Neutrophil (primary cell): ENCODE results near the gene SMARCB1.

Source experiments
- H3K27ac ChIP-seq: fragments of 200-600 bp; sonication (generic); 2 replicates; pipeline ENCODE4 v1.5.1; 2016; ENCODE audit warnings: mild to moderate bottlenecking, moderate library complexity
- H3K27me3 ChIP-seq: fragments of 200-600 bp; sonication (generic); 2 replicates; pipeline ENCODE4 v1.6.0; 2016; ENCODE audit warnings: mild to moderate bottlenecking
- H3K36me3 ChIP-seq: fragments of 200-600 bp; sonication (generic); 2 replicates; pipeline ENCODE4 v1.5.1; 2017
- H3K4me1 ChIP-seq, 2 experiments: fragments of 200-600 bp in 1 of 2; sonication (generic) in 1 of 2; 1 replicate in 1 of 2; 2 replicates in 1 of 2; pipeline versions ENCODE4 v1.5.1 to v1.6.1; 2013 to 2016; ENCODE audit warnings: low read depth in 1 of 2, low read length in 1 of 2, mild to moderate bottlenecking in 1 of 2, moderate library complexity in 1 of 2; ENCODE audit not compliant: control insufficient read depth in 1 of 2, insufficient read depth in 1 of 2
- H3K4me3 ChIP-seq, 2 experiments: fragments of 200-600 bp in 1 of 2; sonication (generic) in 1 of 2; 1 replicate in 1 of 2; 2 replicates in 1 of 2; pipeline ENCODE4 v1.5.1; 2013 to 2016; ENCODE audit warnings: low read depth in 1 of 2, low read length in 1 of 2, mild to moderate bottlenecking in 1 of 2, moderate library complexity in 1 of 2
- H3K9me3 ChIP-seq: fragments of 200-600 bp; sonication (generic); 2 replicates; pipeline ENCODE4 v1.5.1; 2016
- CTCF ChIP-seq: fragments of 200-600 bp; sonication (generic); IDR thresholded peaks from 2 replicates; pipeline ENCODE4 v1.5.1; 2016; ENCODE audit warnings: antibody characterized with exemption

Gene SMARCB1

GRCh38 chr22:23751441-23751996 is 35.2 kb upstream of the SMARCB1 start:
- no peaks in the 10 kb centered on the region for H3K36me3 ChIP-seq
- peak overlapping the region; percentile 83 to 84 for H3K4me3 ChIP-seq
- no peaks in the 10 kb centered on the region for H3K9me3 ChIP-seq
- no peaks in the 10 kb centered on the region for H3K27me3 ChIP-seq
- peaks cover 15% of the 10 kb centered on the region in 2 experiments for H3K4me1 ChIP-seq
- TF ChIP-seq CTCF: no peak
- H3K27ac ChIP-seq: peak overlapping the region; percentile 79

GRCh38 chr22:23752090-23752691 is 34.6 kb upstream of the SMARCB1 start:
- Histone ChIP-seq H3K4me1 (peaks cover 15% of the 10 kb centered on the region in 2 experiments), H3K27me3 (no peaks in the 10 kb centered on the region), H3K9me3 (no peaks in the 10 kb centered on the region), H3K27ac (no peak overlapping the region), H3K36me3 (no peaks in the 10 kb centered on the region), H3K4me3 (no peak overlapping the region)
- TF ChIP-seq CTCF: no peak

- H3K27ac ChIP-seq: no peak overlapping the region
- H3K27me3 ChIP-seq: no peaks in the 10 kb centered on the region
- no peaks in the 10 kb centered on the region for H3K9me3 ChIP-seq
- no peak overlapping the region for H3K4me3 ChIP-seq
- no peaks in the 10 kb centered on the region for H3K36me3 ChIP-seq
- H3K4me1 ChIP-seq: peaks cover 15% of the 10 kb centered on the region in 2 experiments
- TF ChIP-seq CTCF: no peak
These were observed 34.0 kb upstream of the SMARCB1 start for GRCh38 chr22:23752750-23753149.

DNA sequence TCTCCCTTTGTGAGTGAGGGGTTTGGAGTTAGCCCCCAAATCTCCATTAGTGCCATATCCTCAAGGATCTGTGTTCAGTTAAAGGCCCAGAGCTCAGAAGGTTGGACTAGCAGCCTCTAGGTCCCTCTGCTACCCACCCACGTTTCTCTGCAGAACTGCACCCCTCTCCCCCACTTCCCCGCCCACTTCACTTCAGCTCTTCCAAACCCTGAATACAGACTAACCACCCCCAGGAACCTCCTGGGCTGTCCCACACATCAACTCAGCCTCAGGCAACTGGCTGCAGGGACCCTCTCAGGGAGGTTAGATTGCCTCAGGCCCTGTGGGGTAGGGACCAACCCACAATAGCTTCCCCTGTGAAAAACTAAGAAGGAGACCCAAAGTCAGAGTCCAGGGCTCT is 33.4 kb upstream of the SMARCB1 start:
- Histone ChIP-seq H3K27me3 (no peaks in the 10 kb centered on the region), H3K36me3 (no peaks in the 10 kb centered on the region), H3K4me1 (peaks cover 15% of the 10 kb centered on the region in 2 experiments), H3K9me3 (no peaks in the 10 kb centered on the region), H3K4me3 (no peak overlapping the region), H3K27ac (no peak overlapping the region)
- no peak for TF ChIP-seq CTCF

GRCh38 chr22:23754220-23754919 is 32.4 kb upstream of the SMARCB1 start, which contains the start of gene VPREB3:
Gene VPREB3, minus strand, starts transcription at chr22:23754425. Its CDS starts 62 bp downstream, at chr22:23754363.
- TF ChIP-seq CTCF: no peak
- no peak within 1 kb of the TSS for H3K4me3 ChIP-seq
- H3K4me1 ChIP-seq: peaks cover 15% of the 10 kb centered on the region in 2 experiments

More at GRCh38 chr22:23754220-23754919, 32.4 kb upstream of the SMARCB1 start, which contains the start of gene VPREB3:
- H3K27ac ChIP-seq: no peak within 1 kb of the TSS
- H3K36me3 ChIP-seq: no peaks in the 10 kb centered on the region
- no peaks in the 10 kb centered on the region for H3K9me3 ChIP-seq
- no peaks in the 10 kb centered on the region for H3K27me3 ChIP-seq
